ENCODE measurements around the gene SLC66A1. TPM values are rescaled to one million over a fixed set of nuclear protein-coding genes. Genes with fewer than 3 reads are reported as not detected.

SLC66A1 gene
- total and polyA plus RNA-seq, 9 of the 15 experiments (the other 6 are each of a cell fraction or from before 2014, with no cell fraction given): 1.2 to 40.8 (median 18.6) TPM

- TF ChIP-seq RREB1 (CRISPR knock-in tag; IDR thresholded peaks at IDR 0.05) (no peak), PML (IDR thresholded peaks at IDR 0.05; ENCODE audit: low read length) (no peak), HEY1 (CRISPR knock-in tag; IDR thresholded peaks at IDR 0.05; ENCODE audit: borderline replicate concordance) (no peak), FOXK1 (CRISPR knock-in tag; IDR thresholded peaks at IDR 0.05; ENCODE audit: borderline replicate concordance) (no peak), CBX3 (IDR thresholded peaks at IDR 0.05; ENCODE audit: borderline replicate concordance in 1 of 2, low read length in 2 of 2) (no peak), RBFOX2 (IDR thresholded peaks at IDR 0.05; ENCODE audit: low read depth, low read length) (no peak), FOXA3 (CRISPR knock-in tag; conservative IDR thresholded peaks at IDR 0.05 in 1 of 2, IDR thresholded peaks at IDR 0.05 in 1 of 2) (0 out of 4 replicates have a peak, but pooled peaks of 1 of the 2 experiments have one; percentile 30), LEF1 (IDR thresholded peaks at IDR 0.05) (no peak), ZNF589 (CRISPR knock-in tag; IDR thresholded peaks at IDR 0.05; ENCODE audit: low read depth) (no peak), TAF9B (IDR thresholded peaks at IDR 0.05; ENCODE audit: partially characterized antibody) (no peak), RBM15 (IDR thresholded peaks at IDR 0.05; ENCODE audit: insufficient read depth, low read length) (no peak), TBL1XR1 (IDR thresholded peaks at IDR 0.05; ENCODE audit: low read length in 2 of 2) (no peak), MCM7 (IDR thresholded peaks at IDR 0.05) (no peak), ZNF696 (CRISPR knock-in tag; conservative IDR thresholded peaks at IDR 0.05) (no peak), SPI1 (IDR thresholded peaks at IDR 0.05; ENCODE audit: borderline replicate concordance, low read depth, low read length) (no peak)
- TF ChIP-seq, protein P1, sequence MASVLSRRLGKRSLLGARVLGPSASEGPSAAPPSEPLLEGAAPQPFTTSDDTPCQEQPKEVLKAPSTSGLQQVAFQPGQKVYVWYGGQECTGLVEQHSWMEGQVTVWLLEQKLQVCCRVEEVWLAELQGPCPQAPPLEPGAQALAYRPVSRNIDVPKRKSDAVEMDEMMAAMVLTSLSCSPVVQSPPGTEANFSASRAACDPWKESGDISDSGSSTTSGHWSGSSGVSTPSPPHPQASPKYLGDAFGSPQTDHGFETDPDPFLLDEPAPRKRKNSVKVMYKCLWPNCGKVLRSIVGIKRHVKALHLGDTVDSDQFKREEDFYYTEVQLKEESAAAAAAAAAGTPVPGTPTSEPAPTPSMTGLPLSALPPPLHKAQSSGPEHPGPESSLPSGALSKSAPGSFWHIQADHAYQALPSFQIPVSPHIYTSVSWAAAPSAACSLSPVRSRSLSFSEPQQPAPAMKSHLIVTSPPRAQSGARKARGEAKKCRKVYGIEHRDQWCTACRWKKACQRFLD (CRISPR knock-in tag; IDR thresholded peaks at IDR 0.05): no peak
These were observed 609 bp upstream of the SLC66A1 start (continued) for GRCh38 chr1:19311503-19311930.

Data from K562 (cell line).